Measurements from ENCODE around the gene HMGCL.
"Not testable (repeated sequence)": the region's sequence is repeated elsewhere in the genome, so short reads cannot be mapped to it uniquely, and the experiment has no call there.

Gene HMGCL

DNA sequence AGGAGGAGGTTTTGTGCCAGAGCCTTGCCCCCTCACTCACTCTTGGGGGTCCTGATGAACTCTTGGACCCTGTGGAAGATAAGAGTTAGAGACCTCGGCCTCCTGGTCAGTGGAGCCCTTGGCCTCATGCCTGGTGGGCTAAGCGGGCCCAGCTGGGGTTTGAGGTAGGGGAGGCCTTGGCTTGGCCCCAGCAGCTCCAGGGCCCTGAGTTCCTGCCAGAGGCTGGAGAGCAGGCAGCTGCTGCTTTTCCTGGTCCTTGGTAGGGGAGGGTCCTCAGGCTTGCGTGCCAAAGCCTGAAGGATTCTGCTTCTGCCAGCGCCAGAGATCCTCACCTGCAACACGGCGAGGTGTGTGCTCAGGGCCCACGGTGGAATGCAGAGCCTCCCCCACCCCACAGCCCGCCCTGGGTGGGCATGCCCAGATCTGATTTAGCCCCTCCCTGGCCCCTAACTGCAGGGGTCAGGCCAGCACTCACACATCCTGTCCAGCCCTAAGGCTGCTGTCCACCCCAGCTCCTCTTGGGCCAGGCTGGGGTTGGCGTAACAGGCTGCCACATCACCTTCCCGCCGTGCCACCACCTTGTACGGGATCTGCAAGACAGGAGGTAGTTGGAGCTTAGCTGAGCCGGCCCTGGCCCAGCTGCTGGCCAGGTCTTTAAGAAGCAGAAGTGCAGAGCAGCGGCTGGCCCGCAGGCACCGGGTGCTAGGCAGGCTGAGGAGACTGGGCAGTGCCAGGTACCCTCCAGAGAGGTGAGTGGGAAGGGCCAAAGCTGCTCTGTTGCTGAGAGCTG is 29.4 kb downstream of the HMGCL start:
- CTCF ChIA-PET, result no interaction called here
- peaks cover 0 to 69% of the 10 kb centered on the region in 2 experiments; a peak in 2 of 3 replicates for H3K36me3 ChIP-seq (ENCODE audit: control insufficient read depth in 2 of 2, insufficient read depth in 1 of 2, low read length in 2 of 2)
- H3K9me3 ChIP-seq (ENCODE audit: control insufficient read depth, insufficient read depth, low read depth, low read length), result no peaks in the 10 kb centered on the region
- 0 out of 2 replicates have a peak, but pooled peaks cover 4% of the 10 kb centered on the region for H3K4me1 ChIP-seq (ENCODE audit: control insufficient read depth, insufficient read depth, low read length)
- no peak overlapping the region for H3K4me3 ChIP-seq (ENCODE audit: low read depth, low read length)
- TF ChIP-seq ZNF138 (tag by site-specific recombination; IDR thresholded peaks at IDR 0.05; ENCODE audit: borderline replicate concordance), result no peak
- TF ChIP-seq GLIS2 (tag by site-specific recombination; IDR thresholded peaks at IDR 0.05), result peak; percentile 39; the same call in 1 of the 2 replicates
- no peak overlapping the region for H3K27ac ChIP-seq (ENCODE audit: extremely low read depth, low read depth, low read length)
- POLR2A ChIA-PET, result interaction anchor here (1.5 to 8.9 kb wide), 2 partner anchors 11 to 18 kb away, joined by 3 to 101 read pairs; partner anchors contain the start of gene PITHD1

DNA sequence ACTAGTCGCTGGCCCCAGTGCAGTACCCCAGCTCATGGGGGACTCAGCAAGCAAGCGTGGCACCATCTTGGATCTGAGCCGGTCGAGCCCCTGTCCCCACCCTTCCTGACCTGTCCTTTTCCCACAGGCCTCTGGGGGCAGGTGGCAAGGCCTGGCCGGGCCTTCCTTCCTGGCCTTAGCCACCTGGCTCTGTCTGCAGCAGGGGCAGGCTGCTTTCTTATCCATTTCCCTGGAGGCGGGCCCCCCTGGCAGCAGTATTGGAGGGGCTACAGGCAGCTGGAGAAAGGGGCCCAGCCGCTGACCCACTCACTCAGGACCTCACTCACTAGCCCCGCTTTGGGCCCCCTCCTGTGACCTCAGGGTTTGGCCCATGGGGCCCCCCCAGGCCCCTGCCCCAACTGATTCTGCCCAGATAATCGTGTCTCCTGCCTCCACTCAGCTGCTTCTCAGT is 30.5 kb downstream of the HMGCL start:
- peaks cover 0 to 69% of the 10 kb centered on the region in 2 experiments; a peak in 2 of 3 replicates for H3K36me3 ChIP-seq (ENCODE audit: control insufficient read depth in 2 of 2, insufficient read depth in 1 of 2, low read length in 2 of 2)
- not testable (repeated sequence) for H3K4me1 ChIP-seq (ENCODE audit: control insufficient read depth, insufficient read depth, low read length); H3K4me3 ChIP-seq (ENCODE audit: low read depth, low read length); H3K9me3 ChIP-seq (ENCODE audit: control insufficient read depth, insufficient read depth, low read depth, low read length); H3K27ac ChIP-seq (ENCODE audit: extremely low read depth, low read depth, low read length)
- ChIA-PET POLR2A (interaction anchor here (0.6 to 8.9 kb wide), 4 partner anchors 12 to 112 kb away, joined by 3 to 101 read pairs (median 4); partner anchors contain the start of gene PITHD1), CTCF (interaction anchor here (0.7 kb wide), 1 partner anchor 122 kb away, joined by 4 read pairs; no protein-coding TSS in a partner anchor)

DNA sequence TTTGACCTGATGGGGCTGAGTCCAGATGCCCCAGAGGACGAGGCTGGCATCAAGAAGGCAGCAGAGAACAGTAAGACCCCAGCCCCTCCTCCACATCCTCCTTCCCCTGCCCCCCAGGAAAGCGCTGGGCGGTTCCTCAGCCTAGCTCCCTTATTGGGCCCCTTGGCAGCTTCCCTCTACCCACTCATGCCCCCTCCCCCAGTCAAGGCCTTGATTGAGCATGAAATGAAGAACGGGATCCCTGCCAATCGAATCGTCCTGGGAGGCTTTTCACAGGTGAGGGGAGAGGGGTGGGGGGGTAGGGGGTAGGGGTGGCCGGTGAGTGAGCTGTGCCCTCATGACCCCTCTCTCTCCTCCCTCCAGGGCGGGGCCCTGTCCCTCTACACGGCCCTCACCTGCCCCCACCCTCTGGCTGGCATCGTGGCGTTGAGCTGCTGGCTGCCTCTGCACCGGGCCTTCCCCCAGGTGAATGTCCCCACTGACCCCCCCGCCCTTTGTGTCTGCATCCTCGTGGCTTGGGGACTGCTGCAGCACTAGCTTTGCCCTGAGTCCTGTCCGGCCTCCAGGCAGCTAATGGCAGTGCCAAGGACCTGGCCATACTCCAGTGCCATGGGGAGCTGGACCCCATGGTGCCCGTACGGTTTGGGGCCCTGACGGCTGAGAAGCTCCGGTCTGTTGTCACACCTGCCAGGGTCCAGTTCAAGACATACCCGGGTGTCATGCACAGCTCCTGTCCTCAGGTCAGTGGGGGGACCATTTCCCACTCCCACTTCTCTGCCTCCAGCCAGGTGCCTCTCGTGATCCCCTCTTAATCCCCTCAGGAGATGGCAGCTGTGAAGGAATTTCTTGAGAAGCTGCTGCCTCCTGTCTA is 31.1 kb downstream of the HMGCL start:
- POLR2A ChIA-PET, result interaction anchor here (0.6 to 8.9 kb wide), 6 partner anchors 13 to 158 kb away, joined by 3 to 101 read pairs (median 4); partner anchors contain the start of gene PITHD1
- H3K27ac ChIP-seq (ENCODE audit: extremely low read depth, low read depth, low read length), result no peak overlapping the region
- CTCF ChIA-PET, result interaction anchor here (0.7 kb wide), 1 partner anchor 123 kb away, joined by 4 read pairs; no protein-coding TSS in a partner anchor
- no peak overlapping the region for H3K4me3 ChIP-seq (ENCODE audit: low read depth, low read length)
- peaks cover 0 to 68% of the 10 kb centered on the region in 2 experiments; a peak in 2 of 3 replicates for H3K36me3 ChIP-seq (ENCODE audit: control insufficient read depth in 2 of 2, insufficient read depth in 1 of 2, low read length in 2 of 2)
- TF ChIP-seq, protein P1, sequence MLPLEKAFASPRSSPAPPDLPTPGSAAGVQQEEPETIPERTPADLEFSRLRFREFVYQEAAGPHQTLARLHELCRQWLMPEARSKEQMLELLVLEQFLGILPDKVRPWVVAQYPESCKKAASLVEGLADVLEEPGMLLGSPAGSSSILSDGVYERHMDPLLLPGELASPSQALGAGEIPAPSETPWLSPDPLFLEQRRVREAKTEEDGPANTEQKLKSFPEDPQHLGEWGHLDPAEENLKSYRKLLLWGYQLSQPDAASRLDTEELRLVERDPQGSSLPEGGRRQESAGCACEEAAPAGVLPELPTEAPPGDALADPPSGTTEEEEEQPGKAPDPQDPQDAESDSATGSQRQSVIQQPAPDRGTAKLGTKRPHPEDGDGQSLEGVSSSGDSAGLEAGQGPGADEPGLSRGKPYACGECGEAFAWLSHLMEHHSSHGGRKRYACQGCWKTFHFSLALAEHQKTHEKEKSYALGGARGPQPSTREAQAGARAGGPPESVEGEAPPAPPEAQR (tag by site-specific recombination; IDR thresholded peaks at IDR 0.05), result no peak
- no peak for TF ChIP-seq SP7 (tag by site-specific recombination; IDR thresholded peaks at IDR 0.05)
- TF ChIP-seq RBAK (tag by site-specific recombination; IDR thresholded peaks at IDR 0.05), result no peak
- no peak for TF ChIP-seq ZNF792 (tag by site-specific recombination; IDR thresholded peaks at IDR 0.05)
- TF ChIP-seq, protein P2, sequence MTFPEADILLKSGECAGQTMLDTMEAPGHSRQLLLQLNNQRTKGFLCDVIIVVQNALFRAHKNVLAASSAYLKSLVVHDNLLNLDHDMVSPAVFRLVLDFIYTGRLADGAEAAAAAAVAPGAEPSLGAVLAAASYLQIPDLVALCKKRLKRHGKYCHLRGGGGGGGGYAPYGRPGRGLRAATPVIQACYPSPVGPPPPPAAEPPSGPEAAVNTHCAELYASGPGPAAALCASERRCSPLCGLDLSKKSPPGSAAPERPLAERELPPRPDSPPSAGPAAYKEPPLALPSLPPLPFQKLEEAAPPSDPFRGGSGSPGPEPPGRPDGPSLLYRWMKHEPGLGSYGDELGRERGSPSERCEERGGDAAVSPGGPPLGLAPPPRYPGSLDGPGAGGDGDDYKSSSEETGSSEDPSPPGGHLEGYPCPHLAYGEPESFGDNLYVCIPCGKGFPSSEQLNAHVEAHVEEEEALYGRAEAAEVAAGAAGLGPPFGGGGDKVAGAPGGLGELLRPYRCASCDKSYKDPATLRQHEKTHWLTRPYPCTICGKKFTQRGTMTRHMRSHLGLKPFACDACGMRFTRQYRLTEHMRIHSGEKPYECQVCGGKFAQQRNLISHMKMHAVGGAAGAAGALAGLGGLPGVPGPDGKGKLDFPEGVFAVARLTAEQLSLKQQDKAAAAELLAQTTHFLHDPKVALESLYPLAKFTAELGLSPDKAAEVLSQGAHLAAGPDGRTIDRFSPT (tag by site-specific recombination; IDR thresholded peaks at IDR 0.05), result 0 out of 2 replicates have a peak, but pooled peaks have one; percentile 30
- TF ChIP-seq ZNF423 (tag by site-specific recombination; IDR thresholded peaks at IDR 0.05), result no peak
- TF ChIP-seq ZNF654 (tag by site-specific recombination; IDR thresholded peaks at IDR 0.05; ENCODE audit: low read depth), result no peak
- TF ChIP-seq, protein P3, sequence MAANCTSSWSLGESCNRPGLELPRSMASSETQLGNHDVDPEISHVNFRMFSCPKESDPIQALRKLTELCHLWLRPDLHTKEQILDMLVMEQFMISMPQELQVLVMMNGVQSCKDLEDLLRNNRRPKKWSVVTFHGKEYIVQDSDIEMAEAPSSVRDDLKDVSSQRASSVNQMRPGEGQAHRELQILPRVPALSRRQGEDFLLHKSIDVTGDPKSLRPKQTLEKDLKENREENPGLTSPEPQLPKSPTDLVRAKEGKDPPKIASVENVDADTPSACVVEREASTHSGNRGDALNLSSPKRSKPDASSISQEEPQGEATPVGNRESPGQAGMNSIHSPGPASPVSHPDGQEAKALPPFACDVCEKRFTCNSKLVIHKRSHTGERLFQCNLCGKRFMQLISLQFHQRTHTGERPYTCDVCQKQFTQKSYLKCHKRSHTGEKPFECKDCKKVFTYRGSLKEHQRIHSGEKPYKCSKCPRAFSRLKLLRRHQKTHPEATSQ (tag by site-specific recombination; IDR thresholded peaks at IDR 0.05), result no peak
- H3K9me3 ChIP-seq (ENCODE audit: control insufficient read depth, insufficient read depth, low read depth, low read length), result no peaks in the 10 kb centered on the region
- H3K4me1 ChIP-seq (ENCODE audit: control insufficient read depth, insufficient read depth, low read length), result peaks cover 9% of the 10 kb centered on the region; the same call in 1 of the 2 replicates

All from HEK293 (cell line).